M059J (cell line): Measurements from ENCODE around the gene SH3D21. TPM values are rescaled to one million over a fixed set of nuclear protein-coding genes. Genes with fewer than 3 reads are reported as not detected.

Experiments
- DNase-seq: peaks from one replicate; pipeline ENCODE4 v3.0.0-alpha.2; 2012; ENCODE audit warnings: low read depth
- total RNA-seq: library from RNA; depleted of rRNA; stranded (reverse); fragments of >200 nt; shearing (Covaris generic); gene quantifications from 2 replicates; pipeline ENCODE4 v1.2.3, GENCODE V29; 2014

SH3D21 gene
- total RNA-seq, 1 experiment from 2014 or later, result 0.25 TPM

DNA sequence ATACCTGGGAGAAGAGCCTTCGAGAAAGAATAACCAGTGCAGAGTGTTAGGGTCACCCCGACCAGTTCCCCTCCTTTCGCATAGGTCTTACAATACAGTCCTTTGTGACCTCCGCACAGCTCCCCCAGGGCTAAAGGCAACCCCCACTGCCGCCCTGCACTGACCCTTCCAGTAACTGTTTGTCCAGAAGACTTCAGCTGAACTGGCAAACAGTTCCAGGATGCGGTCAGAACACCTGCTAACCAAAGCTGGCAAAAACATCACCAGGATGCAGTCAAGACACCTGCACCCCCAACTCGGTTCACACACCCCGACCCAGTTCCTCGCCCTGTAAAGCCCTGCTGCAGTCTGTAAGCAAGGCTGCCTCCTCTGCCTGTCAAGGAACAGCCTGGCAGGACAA is 23.6 kb downstream of the SH3D21 start:
- DNase-seq, result no peak

DNA sequence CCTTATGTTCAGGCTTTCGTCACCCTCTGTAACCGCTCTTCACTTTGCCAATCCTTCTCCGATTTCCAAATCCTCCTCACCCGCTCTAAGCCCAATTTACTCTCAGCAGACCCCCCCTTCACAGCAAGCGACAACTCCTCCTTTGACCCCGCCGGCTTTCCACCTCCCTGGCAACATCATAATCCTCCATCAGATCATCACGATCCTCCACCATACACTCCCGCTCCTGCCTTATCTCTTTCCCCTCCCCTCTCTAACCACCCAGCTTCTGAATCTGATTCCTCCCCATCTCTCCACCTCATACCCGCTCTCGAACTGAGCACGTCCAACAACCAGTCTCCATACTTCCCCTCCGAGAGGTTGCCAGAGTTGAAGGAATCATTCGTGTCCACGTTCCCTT is 24.8 kb downstream of the SH3D21 start:
- no peak for DNase-seq

DNA sequence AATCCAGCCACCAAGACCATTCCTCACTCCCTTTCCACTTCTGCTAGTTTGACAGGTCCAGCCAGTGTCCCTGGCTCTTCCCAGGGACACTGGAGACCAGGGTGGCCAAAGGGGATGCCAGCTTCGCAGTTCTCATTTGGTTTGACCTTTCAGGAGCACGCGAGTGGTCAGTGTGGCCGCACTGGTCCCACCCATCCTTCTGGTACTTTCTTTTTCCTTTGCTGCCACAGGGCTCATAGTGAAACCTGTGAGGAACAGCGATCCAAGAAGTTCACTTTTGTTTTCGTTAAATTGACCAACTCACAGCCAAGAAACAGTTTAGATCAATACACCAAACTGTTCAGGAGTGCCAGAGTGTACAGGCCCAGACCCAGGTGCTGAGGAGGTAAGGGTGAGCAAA is 31.7 kb downstream of the SH3D21 start:
- no peak for DNase-seq

DNA sequence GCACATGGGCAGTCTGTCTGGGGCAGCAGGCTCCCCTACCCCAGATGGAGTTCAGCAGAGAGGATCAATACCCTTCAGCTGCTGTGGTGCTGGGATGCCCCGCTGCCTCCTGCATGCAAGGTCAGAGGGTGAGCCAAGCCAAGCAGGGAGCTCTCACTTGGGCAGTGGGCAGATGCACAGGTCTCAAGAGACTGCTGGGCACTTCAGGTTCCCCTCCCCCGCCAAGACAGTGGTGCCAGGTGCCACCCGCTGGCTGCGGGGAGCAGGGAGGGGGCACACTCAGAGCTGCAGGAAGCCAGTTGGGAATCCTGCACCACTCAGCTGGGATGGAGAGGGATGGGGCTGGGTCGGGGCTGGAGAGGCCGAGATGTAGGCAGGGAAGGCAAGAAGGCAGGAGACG is 33.0 kb downstream of the SH3D21 start:
- DNase-seq, result no peak

DNA sequence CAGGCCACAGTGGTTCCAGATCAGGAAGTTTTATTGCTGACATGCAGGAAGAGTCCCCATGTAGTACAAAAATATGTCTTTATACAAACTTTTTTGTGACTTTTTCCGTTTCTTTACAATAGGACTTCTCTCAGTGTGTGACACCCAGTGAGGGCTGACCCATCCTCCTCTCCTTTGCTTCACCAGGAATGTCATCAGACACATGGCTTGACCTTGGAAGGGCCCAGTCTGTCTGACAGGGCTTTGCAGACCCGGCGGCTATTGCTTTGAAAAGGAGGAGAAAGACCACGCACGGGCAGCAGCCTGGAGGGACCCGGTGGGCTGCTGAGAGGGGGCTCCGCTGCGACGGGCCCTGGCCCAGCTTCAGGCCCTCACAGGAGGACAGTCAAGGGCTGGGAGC is 33.4 kb downstream of the SH3D21 start:
- DNase-seq, result no peak

DNA sequence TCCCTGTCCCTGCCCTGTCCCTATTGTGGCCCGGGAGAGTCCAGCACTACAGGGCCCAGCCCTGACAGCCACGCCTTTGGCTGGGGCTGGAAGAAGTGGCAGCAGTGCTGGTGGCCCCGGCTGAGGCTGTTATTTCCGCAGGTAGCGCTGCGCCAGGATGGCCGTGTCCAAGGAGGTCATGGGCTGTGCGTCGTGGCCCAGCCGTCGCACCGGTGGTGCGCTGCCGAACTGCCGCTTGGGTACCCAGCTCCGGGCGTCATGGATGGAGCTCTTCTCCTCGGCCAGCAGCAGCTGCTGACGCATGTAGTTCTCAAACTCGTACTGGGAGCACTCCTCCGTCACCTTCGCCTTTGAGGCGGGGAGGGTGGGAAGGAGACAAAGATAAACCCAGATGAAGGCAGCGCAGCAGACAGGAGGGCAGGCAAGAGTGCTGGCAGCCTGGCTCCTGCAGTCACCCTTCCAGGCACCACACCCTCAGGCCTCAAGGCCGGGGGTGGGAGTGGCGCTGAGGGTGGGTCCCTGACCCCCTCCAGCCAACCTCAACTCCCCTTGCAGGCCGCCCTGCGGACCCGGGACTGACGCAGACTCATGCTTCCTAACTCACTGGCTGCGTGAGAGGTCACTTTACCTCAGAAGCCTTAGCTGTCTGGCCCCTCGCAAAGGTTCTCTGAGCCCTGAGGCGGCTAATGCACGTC is 35.6 kb downstream of the SH3D21 start:
- DNase-seq, result no peak

DNA sequence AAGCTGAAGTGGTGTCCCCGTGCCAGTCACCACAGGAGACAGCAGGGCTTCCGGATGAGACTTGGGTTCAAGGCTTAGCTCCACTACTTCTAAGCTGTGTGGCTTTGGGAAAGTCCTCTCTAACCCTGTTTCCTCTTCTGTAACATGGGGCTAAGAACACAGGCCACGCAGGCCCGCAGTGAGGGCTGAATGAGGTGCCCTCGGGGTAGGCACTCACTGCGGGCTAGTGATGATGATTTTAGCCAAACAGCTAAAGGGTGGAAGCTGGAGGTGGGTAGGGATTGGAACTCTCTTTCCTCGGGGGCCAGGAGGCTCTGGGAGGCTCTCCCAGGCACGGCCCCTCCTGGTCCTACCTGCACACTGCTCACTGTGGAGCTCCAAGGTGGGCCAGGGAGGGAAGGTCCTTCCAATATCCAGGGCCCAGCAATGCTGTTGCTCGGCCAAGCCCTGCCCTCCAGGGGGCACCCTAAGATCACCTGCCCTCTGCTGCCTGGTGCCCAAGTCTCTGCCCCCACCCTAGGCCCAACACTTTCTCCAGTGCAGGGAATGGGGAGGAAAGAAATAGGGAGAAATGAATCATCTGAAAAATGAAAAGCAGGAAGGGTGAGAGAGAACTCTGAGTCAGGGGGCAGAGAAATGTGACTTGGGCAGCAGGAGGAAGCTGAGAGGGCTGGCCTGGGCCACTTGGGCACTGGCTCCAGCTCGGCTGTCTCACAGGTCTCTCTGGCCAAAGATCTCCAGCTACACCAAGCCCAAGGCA is 36.4 kb downstream of the SH3D21 start:
- peak; percentile 95 for DNase-seq

DNA sequence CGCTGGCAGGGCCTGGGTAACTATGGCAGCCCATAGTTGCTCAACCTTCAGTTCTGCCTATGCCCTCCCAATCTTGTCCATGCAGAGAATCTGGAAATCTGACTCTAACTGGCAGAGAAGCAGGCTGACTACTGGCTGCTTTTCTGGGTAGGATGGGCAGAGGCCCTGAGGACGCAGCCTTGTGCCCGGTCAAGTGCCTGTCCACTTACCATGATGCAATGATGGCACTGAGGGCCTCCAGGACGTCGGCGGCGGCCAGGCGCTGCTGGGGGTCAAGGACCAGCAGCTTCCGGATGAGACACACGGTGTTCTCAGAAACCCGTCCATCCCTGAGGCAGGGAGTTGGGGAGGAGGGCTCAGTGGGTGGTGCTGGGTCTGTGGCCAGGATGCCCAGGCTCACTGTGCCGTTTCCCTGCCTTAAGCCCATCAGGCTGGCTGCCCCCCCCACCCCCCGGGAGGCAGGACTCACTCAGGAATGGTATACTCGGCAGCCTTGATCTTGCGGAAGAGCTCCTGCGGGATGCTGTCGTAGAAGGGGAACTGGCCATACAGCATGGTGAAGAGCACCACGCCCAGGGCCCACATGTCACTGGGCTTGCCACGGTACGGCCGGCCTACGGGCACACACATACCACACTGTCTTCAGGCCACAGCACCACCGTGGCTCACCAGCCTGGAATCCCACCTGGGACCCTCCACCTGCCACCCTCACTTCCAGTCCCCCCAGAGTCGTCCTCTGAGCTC is 37.7 kb downstream of the SH3D21 start:
- no peak for DNase-seq

DNA sequence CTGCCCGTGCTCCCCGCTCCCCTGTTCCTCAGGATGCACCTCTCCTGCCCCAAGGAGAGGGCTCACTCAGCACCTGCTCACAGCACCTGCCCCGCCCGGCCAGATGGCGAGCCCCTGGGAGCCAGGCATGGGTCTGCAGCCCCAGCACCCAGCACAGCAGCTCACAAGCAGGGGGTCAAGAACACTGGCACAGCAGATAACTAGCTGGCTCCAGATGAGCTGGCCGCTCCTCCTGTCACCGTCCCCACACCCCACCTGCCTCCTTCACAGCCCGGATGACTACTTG is 38.2 kb downstream of the SH3D21 start:
- DNase-seq, result no peak

DNA sequence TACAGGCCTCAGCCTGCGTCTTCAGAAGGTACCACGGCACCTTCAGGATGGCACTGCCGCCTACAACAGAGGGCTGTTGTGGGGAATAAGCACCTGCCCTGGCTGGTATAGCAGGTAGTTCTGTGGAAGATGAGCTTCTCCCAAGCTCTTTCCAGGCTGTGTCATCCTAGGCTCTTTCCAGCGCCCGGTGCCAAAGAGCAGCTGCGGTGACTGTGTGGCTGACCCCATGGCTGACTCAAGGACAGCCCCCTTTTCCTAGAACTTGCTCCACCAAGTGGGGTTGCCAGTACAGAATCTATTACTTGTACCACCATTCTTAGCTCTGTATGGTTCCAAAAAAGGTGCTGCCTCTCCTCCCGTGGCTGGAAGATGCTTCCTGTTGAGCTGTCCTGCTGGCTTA is 39.2 kb downstream of the SH3D21 start:
- DNase-seq, result no peak

DNA sequence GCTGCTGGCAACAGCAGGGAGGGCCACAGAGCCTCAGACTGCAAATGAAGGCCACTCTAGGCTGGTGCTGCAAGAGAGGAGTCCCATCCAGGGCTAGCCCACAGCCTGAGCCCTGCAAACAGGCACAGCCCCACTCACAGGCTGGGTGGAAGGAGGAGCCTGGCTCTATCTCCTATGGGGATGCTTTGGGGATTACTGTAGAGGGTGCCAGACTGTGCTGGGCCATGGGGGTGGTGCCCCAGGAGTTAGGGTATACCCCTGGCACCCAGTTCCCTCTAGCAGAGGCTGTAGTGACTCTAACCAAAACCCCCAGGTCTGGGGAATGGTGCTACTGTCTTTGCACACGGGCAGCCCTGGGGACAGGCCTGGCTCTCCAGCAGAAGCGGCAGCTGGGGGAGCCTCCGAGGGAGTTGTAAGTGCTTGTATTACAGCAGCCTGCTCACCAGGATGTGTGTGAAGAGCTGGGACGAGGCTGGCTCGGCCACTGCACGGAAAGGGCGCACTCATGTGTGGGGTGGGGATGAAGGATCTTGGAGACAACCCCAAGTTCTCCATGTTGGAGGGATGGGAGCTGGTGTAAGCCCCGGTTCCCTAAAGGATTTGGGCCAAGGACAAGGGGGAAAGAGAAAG is 40.7 kb downstream of the SH3D21 start:
- DNase-seq, result no peak

DNA sequence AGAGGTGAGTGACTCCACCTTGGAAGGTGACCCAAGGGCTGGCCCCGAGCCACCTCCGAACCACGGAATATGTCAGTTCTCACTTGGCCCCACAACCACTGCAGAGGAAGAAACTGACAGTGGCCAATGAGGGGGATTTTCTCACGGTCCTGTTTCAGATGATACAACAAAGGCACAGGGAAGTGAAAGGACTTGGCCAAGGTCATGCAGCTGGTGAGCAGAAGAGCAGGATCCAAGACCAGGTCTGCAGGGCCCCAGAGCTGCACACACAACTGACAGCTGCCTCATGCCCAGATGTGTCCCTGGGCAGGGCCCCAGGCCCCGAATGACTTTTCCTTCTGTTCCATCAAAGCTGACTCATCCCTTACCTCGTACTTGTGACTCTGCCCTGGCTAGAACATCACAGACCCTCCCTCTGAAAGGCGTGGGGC is 43.1 kb downstream of the SH3D21 start:
- DNase-seq, result peak; percentile 81

DNA sequence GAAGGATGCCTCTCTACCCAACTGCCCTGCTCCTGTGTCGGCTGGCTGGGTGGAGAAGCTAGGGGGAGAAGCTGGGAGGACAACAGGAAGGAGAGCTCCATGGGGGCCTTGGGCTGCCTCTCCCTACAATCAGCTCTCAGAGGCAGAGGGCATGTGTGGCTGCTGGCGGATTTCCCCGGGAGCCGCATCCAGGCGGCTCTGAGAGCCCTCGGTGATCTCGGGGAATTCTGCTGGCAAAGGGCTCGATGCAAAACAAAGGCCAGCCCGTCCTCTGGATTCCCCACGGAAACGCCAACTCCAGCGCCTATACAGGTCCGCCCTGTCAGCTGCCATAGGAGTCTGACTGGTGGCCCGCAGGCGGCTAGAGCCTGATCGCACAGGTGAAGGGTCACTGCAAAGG is 43.7 kb downstream of the SH3D21 start:
- DNase-seq, result peak; percentile 54

DNA sequence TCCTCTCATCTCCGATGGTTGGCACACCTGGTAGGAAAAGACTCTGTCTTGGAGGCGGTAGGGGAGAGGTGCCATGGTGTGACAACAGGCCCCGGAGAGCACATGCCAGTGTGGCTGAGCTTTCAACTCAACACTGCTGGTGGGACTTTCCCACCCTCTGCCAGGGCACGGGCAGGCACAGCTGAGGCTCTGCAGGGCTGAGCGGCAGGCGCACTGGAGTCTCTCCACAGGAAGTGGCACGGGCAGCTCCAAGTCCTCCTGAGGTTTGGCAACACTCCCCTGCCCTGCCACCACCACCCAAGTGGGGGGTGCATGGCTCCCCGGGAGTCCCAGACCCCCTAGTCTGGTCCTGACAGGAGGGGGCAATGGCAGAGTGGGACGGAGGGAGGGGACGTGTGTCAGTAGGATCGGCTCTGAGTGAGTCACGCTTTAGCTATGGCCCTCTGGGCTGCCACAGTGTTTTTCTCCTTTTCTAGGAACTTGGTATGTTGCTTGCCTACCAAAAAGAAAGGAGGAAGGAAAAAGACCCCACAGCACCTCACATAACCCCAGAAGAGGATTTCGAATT is 44.6 kb downstream of the SH3D21 start:
- DNase-seq, result peak; percentile 98

DNA sequence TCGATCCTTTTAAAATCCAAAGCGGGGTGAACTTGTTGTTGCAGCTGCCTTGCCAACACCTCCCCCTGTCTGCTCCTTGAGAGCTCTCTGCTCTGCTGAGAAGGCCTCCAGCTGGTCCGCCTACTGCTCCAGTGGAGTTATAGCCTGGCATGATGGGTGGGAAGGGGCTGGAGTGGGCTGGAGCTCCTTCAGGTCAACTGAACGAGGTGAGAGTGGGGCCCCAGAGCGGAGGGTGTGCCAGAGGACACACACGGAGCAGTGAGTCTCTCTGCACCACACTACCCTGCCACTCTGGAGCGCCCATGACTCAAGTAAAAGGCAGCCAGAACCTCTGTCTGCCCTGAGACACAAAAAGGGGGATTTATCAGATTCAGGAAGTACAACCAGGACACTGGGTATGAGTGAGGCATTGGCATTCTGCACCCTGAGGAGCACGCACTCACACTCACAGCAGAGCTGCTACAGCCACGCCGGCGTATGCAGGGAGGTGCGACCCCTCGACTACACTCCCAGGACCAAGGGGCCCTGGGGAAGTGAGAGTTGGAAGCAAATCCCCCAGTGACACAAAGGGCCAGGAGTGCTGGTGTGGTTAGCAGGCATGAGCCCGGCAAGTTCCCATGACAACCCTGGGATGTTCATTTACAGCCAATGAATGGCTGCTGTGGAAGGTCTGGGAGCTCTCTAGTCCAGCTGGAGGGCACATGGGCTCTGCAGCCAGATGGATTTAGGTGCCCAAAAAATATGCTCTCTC is 45.2 kb downstream of the SH3D21 start:
- peak; percentile 97 for DNase-seq

DNA sequence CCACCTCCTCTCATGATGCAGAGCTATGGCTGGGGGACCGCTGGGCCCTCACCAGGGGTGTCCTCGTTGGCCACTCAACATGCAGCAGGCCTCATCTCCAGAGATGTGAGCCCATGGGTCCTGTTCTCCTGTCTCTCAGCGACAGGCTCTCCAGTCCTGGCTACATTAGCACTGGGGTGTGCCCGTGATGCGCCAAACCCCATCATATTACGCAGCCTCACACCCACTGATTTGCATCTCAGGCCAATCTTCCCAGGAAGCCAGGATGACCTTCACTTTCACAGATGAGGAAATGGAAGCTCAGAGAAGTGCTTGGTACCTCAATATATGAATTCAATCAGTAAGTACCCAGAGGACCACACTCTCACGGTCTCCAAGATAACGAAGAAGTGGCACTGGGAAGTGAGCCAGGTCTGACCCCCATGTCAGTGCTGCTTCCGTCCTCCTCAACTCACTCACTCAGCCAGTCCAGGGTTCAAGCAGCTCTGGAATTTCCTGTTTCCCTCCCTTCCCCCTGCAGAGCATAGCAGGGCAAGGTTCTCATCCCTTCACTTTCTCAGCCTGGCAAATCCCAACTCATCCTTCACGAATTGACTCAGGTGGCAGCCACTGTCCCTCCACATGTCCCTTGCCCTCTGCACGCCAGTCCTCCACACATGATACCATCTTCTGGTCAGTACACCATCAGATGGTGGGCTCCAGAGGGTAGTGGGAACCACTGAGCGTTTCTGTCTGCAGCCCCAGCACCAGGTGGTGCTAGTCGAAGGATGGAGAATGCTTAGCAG is 46.1 kb downstream of the SH3D21 start:
- peak; percentile 91 for DNase-seq

DNA sequence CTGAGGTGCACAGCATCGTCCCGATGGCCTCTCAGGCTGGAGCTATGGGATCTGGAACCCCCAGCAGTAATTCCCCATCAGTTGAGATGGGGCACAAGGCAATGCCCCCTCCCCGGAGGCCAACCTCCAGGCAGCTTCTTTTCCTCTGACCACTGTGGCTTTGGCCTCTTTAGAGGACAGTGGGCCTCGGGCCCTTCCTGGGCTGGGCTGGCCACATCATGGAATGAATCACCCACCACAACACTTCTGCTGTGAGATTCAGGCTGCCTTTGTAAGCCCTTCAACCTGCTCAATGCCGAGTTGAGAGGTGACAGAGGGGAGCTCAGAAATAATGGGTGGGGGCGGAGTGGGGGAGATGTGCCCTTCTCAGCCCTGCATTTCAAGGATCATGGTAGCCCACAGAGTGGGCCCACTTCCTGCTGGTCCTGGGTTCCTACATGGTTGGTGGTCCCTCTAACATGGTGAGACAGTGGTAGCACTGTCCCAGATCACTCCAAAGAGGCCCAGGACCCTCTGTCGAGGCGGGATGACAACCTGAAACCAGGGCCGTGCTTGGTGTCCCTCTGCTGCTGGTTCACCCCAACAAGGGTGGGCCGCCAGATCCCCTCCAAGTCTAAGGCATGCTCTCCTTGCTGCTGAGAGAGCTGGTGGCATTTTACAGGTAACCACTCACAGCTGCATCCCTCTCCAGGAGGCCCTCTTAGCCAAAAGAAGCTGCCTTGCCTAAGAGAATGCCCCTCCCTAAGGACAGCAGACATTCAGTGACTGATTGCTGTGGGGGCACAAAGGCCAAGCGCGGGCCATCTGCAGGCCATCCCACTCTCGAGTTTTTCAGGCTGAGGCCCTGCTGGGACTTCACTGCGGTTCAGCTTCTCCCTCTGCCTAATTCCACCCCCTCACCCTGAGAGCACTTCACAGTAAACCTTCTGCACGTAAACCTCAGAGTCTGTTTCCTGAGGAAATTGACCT is 47.0 kb downstream of the SH3D21 start:
- DNase-seq, result peak; percentile 94

DNA sequence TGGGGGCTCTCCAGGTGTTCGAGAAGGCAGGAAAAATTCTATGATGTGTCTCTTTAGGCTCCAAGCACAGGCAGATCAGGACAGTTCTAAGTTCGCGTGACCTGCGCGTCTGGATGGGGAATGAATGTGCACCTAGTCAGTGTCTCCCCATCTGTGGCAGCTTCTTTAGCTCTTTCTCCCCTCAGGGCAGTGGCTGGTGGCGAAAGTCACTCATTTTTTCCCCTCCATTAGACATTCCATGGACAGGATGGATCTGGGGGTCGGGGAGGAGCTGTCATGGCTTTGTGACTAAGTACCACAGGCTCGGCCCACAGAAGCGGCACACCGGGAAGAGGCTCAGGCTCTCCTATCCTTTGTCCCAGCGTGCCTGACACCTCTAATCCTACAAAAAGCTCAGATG is 48.3 kb downstream of the SH3D21 start:
- peak; percentile 59 for DNase-seq

DNA sequence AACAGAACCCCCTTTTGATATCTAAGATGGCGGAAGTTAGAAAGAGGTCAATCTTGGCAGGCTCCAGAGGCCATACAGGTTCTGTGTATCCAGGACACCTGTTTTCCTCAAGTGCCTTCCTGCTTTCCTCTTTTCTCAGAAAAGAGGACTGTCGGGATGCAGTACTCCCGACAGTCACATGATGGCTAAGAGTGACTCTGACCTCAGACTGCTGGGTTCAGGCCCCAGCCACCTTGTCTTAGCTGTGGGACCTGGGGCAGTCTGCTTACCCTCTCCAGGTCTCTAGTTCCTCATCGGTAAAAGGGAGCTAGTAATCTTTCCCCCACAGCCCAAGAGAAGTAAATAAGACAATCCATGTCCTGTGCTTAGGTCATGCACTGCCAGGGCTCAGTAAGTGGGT is 49.6 kb downstream of the SH3D21 start:
- DNase-seq, result no peak
